MM.1S (cell line): Measurements from ENCODE around the gene CCDC81.

Source experiments
- EZH2 ChIP-seq: fragments of 300-600 bp; sonication (generic); optimal IDR thresholded peaks from 2 replicates; pipeline ENCODE3; 2017; ENCODE audit warnings: low read depth, mild to moderate bottlenecking, antibody characterized with exemption, low read length, mixed read lengths
- EZH2phosphoT487 ChIP-seq: fragments of 300-600 bp; sonication (generic); IDR thresholded peaks from 2 replicates; pipeline ENCODE4 v1.6.1; 2018; ENCODE audit warnings: antibody characterized with exemption, low read length
- TF ChIP-seq, protein P1 (sequence below): fragments of 300-600 bp; sonication (generic); IDR thresholded peaks from 2 replicates; pipeline ENCODE4 v1.5.1; 2016; ENCODE audit warnings: antibody characterized with exemption, low read length, mixed read lengths

DNA sequence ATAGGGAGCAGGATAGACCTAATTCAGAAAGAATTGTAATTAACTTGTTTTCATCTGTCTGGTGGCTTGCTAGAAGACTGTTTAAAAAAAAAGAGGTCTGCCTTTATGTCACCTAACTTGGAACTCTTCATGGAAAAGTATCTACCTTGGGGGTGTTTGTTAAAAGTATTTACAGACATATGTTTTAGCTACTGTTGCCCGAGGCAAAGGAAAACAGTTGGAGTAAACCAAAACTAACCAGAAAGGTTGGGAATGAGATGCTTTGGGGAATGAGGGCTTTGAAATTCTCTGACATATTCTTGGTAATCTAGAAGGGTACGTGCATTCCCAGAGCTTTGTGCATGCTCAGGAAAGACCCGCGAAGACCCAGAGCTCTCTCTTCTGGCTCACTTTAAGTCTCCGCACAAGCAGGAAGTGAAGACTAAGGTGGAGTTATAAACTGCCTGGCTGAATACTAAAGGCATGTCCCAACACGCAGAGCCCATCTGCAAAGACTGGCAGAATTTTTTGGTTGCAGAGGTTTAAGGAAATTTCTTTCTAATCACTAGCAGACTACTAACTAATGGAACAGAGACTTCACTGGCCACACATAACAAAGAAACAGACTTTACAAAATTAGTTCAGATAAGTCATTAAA lies 39.4 kb upstream of the CCDC81 start:
- TF ChIP-seq EZH2 (no peak), EZH2phosphoT487 (no peak)
- TF ChIP-seq, protein P1, sequence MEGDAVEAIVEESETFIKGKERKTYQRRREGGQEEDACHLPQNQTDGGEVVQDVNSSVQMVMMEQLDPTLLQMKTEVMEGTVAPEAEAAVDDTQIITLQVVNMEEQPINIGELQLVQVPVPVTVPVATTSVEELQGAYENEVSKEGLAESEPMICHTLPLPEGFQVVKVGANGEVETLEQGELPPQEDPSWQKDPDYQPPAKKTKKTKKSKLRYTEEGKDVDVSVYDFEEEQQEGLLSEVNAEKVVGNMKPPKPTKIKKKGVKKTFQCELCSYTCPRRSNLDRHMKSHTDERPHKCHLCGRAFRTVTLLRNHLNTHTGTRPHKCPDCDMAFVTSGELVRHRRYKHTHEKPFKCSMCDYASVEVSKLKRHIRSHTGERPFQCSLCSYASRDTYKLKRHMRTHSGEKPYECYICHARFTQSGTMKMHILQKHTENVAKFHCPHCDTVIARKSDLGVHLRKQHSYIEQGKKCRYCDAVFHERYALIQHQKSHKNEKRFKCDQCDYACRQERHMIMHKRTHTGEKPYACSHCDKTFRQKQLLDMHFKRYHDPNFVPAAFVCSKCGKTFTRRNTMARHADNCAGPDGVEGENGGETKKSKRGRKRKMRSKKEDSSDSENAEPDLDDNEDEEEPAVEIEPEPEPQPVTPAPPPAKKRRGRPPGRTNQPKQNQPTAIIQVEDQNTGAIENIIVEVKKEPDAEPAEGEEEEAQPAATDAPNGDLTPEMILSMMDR = no peak
